Esophagus squamous epithelium (tissue), 5 donors: Measurements from ENCODE around the gene RPLP1. TPM values are rescaled to one million over a fixed set of nuclear protein-coding genes. Genes with fewer than 3 reads are reported as not detected.

Experiments used
- DNase-seq: peaks from one replicate; lab custom pipeline; 2025; lab: John Stamatoyannopoulos, UW
- H3K27ac ChIP-seq, 4 donors: fragments of 200-600 bp; sonication (generic); one replicate each; pipeline ENCODE4 v1.5.1; 2016 to 2019; ENCODE audit warnings: mild to moderate bottlenecking in 1 of 4
- H3K27me3 ChIP-seq, 4 donors: fragments of 200-600 bp; sonication (generic); 1 replicate in 3 of 4; 2 replicates in 1 of 4; pipeline versions ENCODE4 v1.5.1 to v1.6.0; 2017 to 2021; ENCODE audit warnings: antibody characterized with exemption in 1 of 4
- H3K36me3 ChIP-seq, 3 donors: fragments of 200-600 bp; sonication (generic); one replicate each; pipeline ENCODE4 v1.5.1; 2016 to 2019
- H3K4me1 ChIP-seq, 3 donors: fragments of 200-600 bp; sonication (generic); one replicate each; pipeline ENCODE4 v1.5.1; 2017 to 2019
- H3K4me3 ChIP-seq, 4 donors: fragments of 200-600 bp; sonication (generic); 1 replicate in 3 of 4; 2 replicates in 1 of 4; pipeline ENCODE4 v1.5.1; 2016 to 2019; ENCODE audit warnings: mild to moderate bottlenecking in 2 of 4, moderate library complexity in 1 of 4
- H3K9me3 ChIP-seq, 3 donors: fragments of 200-600 bp; sonication (generic); one replicate each; pipeline ENCODE4 v1.5.1; 2016 to 2019
- POLR2A ChIP-seq, 4 donors: fragments of 450-650 bp; IDR thresholded peaks; one replicate each; pipeline ENCODE4 v1.6.1; 2017; ENCODE audit warnings: antibody characterized with exemption in 4 of 4, mild to moderate bottlenecking in 4 of 4, moderate library complexity in 3 of 4
- WGBS, 2 donors: methylation state at CpG; one replicate each; pipeline ENCODE4 v1.1.5; 2018; 5-methylcytosine and 5-hydroxymethylcytosine counted together
- intact Hi-C: fragments of 100-400 bp; cut with DNase I; formaldehyde crosslinking; loops from one replicate; pipeline ENCODE4 v1.15.0; 2022
- total RNA-seq, 4 donors: library from RNA; depleted of rRNA; stranded (reverse); fragments of >200 nt; gene quantifications; one replicate each; pipeline ENCODE4 v1.1.0, GENCODE V29; 2016
- TF ChIP-seq, protein P1 (sequence below), 6 experiments: fragments of 450-650 bp in 4 of 6; fragments of 200-600 bp in 2 of 6; sonication (generic) in 2 of 6; IDR thresholded peaks; one replicate each; pipeline ENCODE4 v1.5.1; 2016 to 2019; ENCODE audit warnings: antibody characterized with exemption in 6 of 6, mild to moderate bottlenecking in 4 of 6, moderate library complexity in 4 of 6
- donor health status: DM: yes; HTN: yes; CAD: no.

Gene RPLP1
- total RNA-seq, 4 donors from 2014 or later, result 358 to 1,172 (median 586) TPM

DNA sequence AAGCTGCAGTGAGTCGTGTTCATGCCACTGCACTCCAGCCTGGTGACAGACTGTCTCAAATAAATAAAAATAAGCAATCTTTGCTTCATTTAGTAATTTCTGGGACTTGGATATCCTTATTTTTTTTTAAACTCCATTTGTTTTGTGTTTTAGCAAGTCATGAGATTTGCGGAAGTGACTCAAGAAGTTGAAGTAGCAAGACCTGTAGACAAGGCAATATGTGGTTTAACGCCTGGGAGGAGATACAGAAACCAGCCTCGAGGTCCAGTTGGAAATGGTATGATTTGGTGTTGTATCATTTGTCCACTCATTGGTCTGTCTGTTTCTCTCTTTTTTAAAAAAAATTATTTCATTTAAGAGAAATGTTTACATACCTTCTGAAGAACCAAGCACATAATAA lies 16.6 kb upstream of the RPLP1 start:
- no peaks in the 10 kb centered on the region for H3K9me3 ChIP-seq
- H3K4me3 ChIP-seq, result no peak overlapping the region
- peaks cover 0 to 36% (median 0%) of the 10 kb centered on the region in 3 donors for H3K36me3 ChIP-seq
- DNase-seq, result no peak
- H3K27ac ChIP-seq, result no peak overlapping the region
- WGBS, 2 donors, result 88 to 92% methylated on average over 4 of the region's 4 CpGs
- no peaks in the 10 kb centered on the region for H3K27me3 ChIP-seq
- intact Hi-C loops, result no loop called here
- H3K4me1 ChIP-seq, result no peaks in the 10 kb centered on the region
- TF ChIP-seq, protein P1, sequence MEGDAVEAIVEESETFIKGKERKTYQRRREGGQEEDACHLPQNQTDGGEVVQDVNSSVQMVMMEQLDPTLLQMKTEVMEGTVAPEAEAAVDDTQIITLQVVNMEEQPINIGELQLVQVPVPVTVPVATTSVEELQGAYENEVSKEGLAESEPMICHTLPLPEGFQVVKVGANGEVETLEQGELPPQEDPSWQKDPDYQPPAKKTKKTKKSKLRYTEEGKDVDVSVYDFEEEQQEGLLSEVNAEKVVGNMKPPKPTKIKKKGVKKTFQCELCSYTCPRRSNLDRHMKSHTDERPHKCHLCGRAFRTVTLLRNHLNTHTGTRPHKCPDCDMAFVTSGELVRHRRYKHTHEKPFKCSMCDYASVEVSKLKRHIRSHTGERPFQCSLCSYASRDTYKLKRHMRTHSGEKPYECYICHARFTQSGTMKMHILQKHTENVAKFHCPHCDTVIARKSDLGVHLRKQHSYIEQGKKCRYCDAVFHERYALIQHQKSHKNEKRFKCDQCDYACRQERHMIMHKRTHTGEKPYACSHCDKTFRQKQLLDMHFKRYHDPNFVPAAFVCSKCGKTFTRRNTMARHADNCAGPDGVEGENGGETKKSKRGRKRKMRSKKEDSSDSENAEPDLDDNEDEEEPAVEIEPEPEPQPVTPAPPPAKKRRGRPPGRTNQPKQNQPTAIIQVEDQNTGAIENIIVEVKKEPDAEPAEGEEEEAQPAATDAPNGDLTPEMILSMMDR (IDR thresholded peaks at IDR 0.05), result no peak
- no peak for TF ChIP-seq POLR2A (IDR thresholded peaks at IDR 0.05)

DNA sequence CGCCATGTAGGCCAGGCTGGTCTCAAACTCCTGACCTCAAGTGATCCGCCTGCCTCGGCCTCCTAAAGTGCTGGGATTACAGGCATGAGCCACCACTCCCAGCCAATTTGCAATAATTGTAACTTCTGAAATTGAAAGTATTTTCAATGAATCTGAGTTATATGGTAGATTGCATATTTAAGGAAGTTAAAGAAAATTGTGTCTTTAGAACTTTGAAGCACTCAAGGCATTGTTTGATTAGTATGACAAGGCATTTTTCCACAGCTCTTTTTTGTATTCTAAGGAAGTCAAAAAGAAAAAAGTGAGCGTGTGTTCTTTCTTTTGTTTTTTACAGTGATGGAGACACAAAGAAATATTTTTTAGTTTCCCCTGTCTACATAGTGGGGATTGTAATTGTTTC lies 15.7 kb upstream of the RPLP1 start:
- H3K27me3 ChIP-seq, result no peaks in the 10 kb centered on the region
- DNase-seq, result no peak
- H3K27ac ChIP-seq, result no peak overlapping the region
- H3K36me3 ChIP-seq, result peaks cover 0 to 44% (median 0%) of the 10 kb centered on the region in 3 donors
- H3K9me3 ChIP-seq, result no peaks in the 10 kb centered on the region
- H3K4me3 ChIP-seq, result no peak overlapping the region
- TF ChIP-seq, protein P1 (IDR thresholded peaks at IDR 0.05), result no peak
- TF ChIP-seq POLR2A (IDR thresholded peaks at IDR 0.05), result no peak
- no peaks in the 10 kb centered on the region for H3K4me1 ChIP-seq
- intact Hi-C loops, result no loop called here
- WGBS, 2 donors, result 91 to 95% methylated on average over 4 of the region's 4 CpGs

DNA sequence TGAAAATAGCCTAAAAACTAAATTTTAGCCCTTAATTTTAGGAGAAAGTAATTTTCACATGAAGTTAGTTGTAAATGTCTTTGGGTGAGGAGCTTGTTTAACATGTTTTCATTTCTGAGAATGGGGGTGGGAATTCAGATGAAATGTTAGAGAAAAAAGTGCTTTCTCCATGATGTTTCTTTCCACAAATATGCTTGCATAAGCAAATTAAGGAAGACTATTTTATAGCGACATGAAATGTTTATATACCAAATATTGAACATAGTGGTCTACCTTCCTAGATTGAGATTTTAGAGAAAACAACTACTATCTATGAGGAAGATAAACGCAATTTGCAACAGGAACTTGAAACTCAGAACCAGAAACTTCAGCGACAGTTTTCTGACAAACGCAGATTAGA lies 13.0 kb upstream of the RPLP1 start:
- DNase-seq, result no peak
- no peak for TF ChIP-seq POLR2A (IDR thresholded peaks at IDR 0.05)
- TF ChIP-seq, protein P1 (IDR thresholded peaks at IDR 0.05), result no peak
- intact Hi-C loops, result no loop called here
- H3K4me1 ChIP-seq, result no peaks in the 10 kb centered on the region
- H3K9me3 ChIP-seq, result no peaks in the 10 kb centered on the region
- H3K36me3 ChIP-seq, result peaks cover 0 to 43% (median 0%) of the 10 kb centered on the region in 3 donors
- WGBS, 2 donors, result 83 to 88% methylated on average over 4 of the region's 4 CpGs
- H3K4me3 ChIP-seq, result no peak overlapping the region
- H3K27ac ChIP-seq, result no peak overlapping the region
- H3K27me3 ChIP-seq, result no peaks in the 10 kb centered on the region

DNA sequence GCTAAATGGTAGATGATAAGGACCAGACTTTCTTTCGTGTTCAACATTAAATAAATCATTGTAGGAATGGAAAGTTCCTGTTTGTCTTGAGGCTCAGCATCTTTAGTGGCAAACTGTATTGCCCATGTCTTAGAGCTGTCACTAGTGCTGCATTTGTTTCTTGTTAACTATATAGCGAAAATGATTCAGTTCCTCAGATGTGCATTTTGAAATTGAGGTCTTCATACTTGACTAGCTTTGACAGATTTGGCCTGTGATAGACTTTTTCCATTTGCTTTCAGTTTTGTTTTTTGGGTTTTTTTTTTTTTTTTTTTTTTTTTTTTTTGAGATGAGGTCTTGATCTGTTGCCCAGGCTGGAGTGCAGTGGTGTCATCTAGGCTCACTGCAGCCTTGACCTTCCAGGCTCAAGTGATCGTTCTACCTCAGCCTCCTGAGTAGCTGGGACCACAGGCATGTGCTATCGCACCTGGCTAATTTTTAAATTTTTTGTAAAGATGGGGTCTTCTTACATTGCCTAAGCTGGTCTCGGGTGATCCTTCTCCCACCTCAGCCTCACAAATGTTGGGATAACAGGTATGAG lies 9.5 kb upstream of the RPLP1 start:
- intact Hi-C loops, result no loop called here
- Histone ChIP-seq H3K36me3 (peaks cover 0 to 32% (median 0%) of the 10 kb centered on the region in 3 donors), H3K27ac (no peak overlapping the region), H3K4me1 (no peaks in the 10 kb centered on the region), H3K9me3 (no peaks in the 10 kb centered on the region), H3K4me3 (no peak overlapping the region), H3K27me3 (no peaks in the 10 kb centered on the region)
- no peak for DNase-seq
- WGBS, 2 donors, result 88 to 90% methylated on average over 5 of the region's 5 CpGs
- TF ChIP-seq POLR2A (IDR thresholded peaks at IDR 0.05), result no peak
- TF ChIP-seq, protein P1 (IDR thresholded peaks at IDR 0.05), result no peak

DNA sequence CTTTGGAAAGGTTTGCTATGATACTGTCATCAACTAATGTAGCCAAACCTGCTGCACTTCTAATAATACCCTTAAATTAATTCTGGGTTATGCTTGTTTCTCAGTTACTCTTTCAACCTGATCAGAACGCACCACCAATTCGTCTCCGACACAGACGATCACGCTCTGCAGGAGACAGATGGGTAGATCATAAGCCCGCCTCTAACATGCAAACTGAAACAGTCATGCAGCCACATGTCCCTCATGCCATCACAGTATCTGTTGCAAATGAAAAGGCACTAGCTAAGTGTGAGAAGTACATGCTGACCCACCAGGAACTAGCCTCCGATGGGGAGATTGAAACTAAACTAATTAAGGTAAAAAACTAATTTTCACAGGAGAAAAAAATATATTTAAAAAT lies 7.9 kb upstream of the RPLP1 start:
- Histone ChIP-seq H3K4me1 (no peaks in the 10 kb centered on the region), H3K36me3 (peaks cover 0 to 21% (median 0%) of the 10 kb centered on the region in 3 donors), H3K27me3 (no peaks in the 10 kb centered on the region), H3K4me3 (no peak overlapping the region), H3K9me3 (no peaks in the 10 kb centered on the region), H3K27ac (no peak overlapping the region)
- 94 to 98% methylated on average over 7 of the region's 7 CpGs for WGBS, 2 donors
- DNase-seq, result no peak
- intact Hi-C loops, result no loop called here
- TF ChIP-seq, protein P1 (IDR thresholded peaks at IDR 0.05), result no peak
- no peak for TF ChIP-seq POLR2A (IDR thresholded peaks at IDR 0.05)
